HepG2 (cell line): ENCODE measurements around the gene ZNF341. TPM values are rescaled to one million over a fixed set of nuclear protein-coding genes. Genes with fewer than 3 reads are reported as not detected.

Source experiments
- ARID5B ChIP-seq: IDR thresholded peaks from 2 replicates; pipeline ENCODE4 v1.4.0; 2020; ENCODE audit warnings: mild to moderate bottlenecking, missing genetic modification reagents
- ATF1 ChIP-seq: IDR thresholded peaks from 2 replicates; pipeline ENCODE4 v1.6.1; 2016; ENCODE audit warnings: mild to moderate bottlenecking, control low read depth
- DPF2 ChIP-seq: sonication (generic); formaldehyde crosslinking; IDR thresholded peaks from 2 replicates; pipeline ENCODE4 v1.4.0; 2020; ENCODE audit warnings: mild to moderate bottlenecking, low read depth, missing genetic modification reagents, borderline replicate concordance
- EHMT2 ChIP-seq: fragments of 200-600 bp; sonication (generic); IDR thresholded peaks from 2 replicates; pipeline ENCODE4 v1.7.0; 2017; ENCODE audit warnings: antibody characterized with exemption, low read depth, low read length, borderline replicate concordance
- GTF3A ChIP-seq: sonication (generic); formaldehyde crosslinking; conservative IDR thresholded peaks from 2 replicates; pipeline ENCODE4 v1.4.0; 2020; ENCODE audit warnings: mild to moderate bottlenecking, missing genetic modification reagents
- HDAC2 ChIP-seq: sonication (generic); formaldehyde crosslinking; IDR thresholded peaks from 2 replicates; pipeline ENCODE4 v1.4.0; 2020; ENCODE audit warnings: missing genetic modification reagents
- HNRNPK ChIP-seq: fragments of 200-400 bp; formaldehyde crosslinking; IDR thresholded peaks from 2 replicates; pipeline ENCODE4 v1.6.1; 2018; ENCODE audit warnings: low read length, low read depth, moderate library complexity, mild to moderate bottlenecking; ENCODE audit not compliant: poor library complexity, severe bottlenecking
- KLF12 ChIP-seq: sonication (generic); formaldehyde crosslinking; IDR thresholded peaks from 2 replicates; pipeline ENCODE4 v1.4.0; 2020; ENCODE audit warnings: missing genetic modification reagents, borderline replicate concordance
- MXI1 ChIP-seq: IDR thresholded peaks from 3 replicates; pipeline ENCODE4 v1.6.1; 2012; ENCODE audit warnings: low read depth, low read length, inconsistent platforms, borderline replicate concordance
- NPAS2 ChIP-seq: sonication (generic); formaldehyde crosslinking; IDR thresholded peaks from 2 replicates; pipeline ENCODE4 v1.8.0; 2022; ENCODE audit warnings: mild to moderate bottlenecking, missing genetic modification reagents, borderline replicate concordance
- ONECUT2 ChIP-seq: sonication (generic); formaldehyde crosslinking; IDR thresholded peaks from 2 replicates; pipeline ENCODE4 v1.4.0; 2020; ENCODE audit warnings: missing genetic modification reagents
- PCBP2 ChIP-seq: fragments of 200-400 bp; formaldehyde crosslinking; optimal IDR thresholded peaks from 2 replicates; pipeline ENCODE3; 2018; ENCODE audit warnings: low read length, low read depth; ENCODE audit not compliant: poor library complexity, severe bottlenecking
- RFX5 ChIP-seq: IDR thresholded peaks from 2 replicates; pipeline ENCODE4 v1.6.1; 2011; ENCODE audit warnings: low read depth, low read length, improper control_type of control experiment
- SOX13 ChIP-seq, 3 experiments: fragments of 450-650 bp in 1 of 3; sonication (generic) in 1 of 3; formaldehyde crosslinking in 1 of 3; IDR thresholded peaks in 2 of 3; conservative IDR thresholded peaks in 1 of 3; 2 replicates each; pipeline versions ENCODE4 v1.5.0 to v1.6.1; 2016 to 2020; ENCODE audit warnings: antibody characterized with exemption in 1 of 3, mild to moderate bottlenecking in 1 of 3, missing compliant biosample characterization in 1 of 3, missing genetic modification reagents in 1 of 3, moderate library complexity in 1 of 3
- SP2 ChIP-seq: sonication (generic); formaldehyde crosslinking; IDR thresholded peaks from 2 replicates; pipeline ENCODE4 v1.5.1; 2020; ENCODE audit warnings: mild to moderate bottlenecking, missing genetic modification reagents
- ZNF224 ChIP-seq: sonication (generic); formaldehyde crosslinking; IDR thresholded peaks from 2 replicates; pipeline ENCODE4 v1.5.0; 2020; ENCODE audit warnings: mild to moderate bottlenecking, missing genetic modification reagents
- ZNF615 ChIP-seq: sonication (generic); formaldehyde crosslinking; IDR thresholded peaks from 2 replicates; pipeline ENCODE4 v1.5.0; 2020; ENCODE audit warnings: mild to moderate bottlenecking, missing genetic modification reagents, borderline replicate concordance
- ZNF724P ChIP-seq: sonication (generic); formaldehyde crosslinking; IDR thresholded peaks from 2 replicates; pipeline ENCODE4 v1.8.0; 2022; ENCODE audit warnings: missing genetic modification reagents, borderline replicate concordance
- ZSCAN12 ChIP-seq: sonication (generic); formaldehyde crosslinking; IDR thresholded peaks from 2 replicates; pipeline ENCODE4 v1.9.0; 2021; ENCODE audit warnings: mild to moderate bottlenecking, missing genetic modification reagents
- polyA plus RNA-seq, 8 experiments: library from polyadenylated mRNA; depleted of rRNA in 3 of 8; stranded (reverse) in 7 of 8; unstranded in 1 of 8; fragments of >200 nt; fragmentation: Illumina TruSeq in 4 of 8; extraction: Trizol in 4 of 8; gene quantifications; 2 replicates each; pipeline versions ENCODE4 v1.2.1 to v1.2.3, GENCODE V29; 2011 to 2016; ENCODE audit warnings: low read depth in 4 of 8, missing spikeins in 1 of 8, mixed read lengths in 1 of 8; ENCODE audit not compliant: insufficient read depth in 1 of 8
- total RNA-seq, 5 experiments: library from RNA; depleted of rRNA; stranded (reverse); fragments of >200 nt; fragmentation: Illumina TruSeq; extraction: Trizol; gene quantifications; 2 replicates each; pipeline ENCODE4 v1.2.3, GENCODE V29; 2016; ENCODE audit warnings: low read depth in 1 of 5
- TF ChIP-seq, protein P1 (sequence below), 2 experiments: sonication (generic) in 1 of 2; formaldehyde crosslinking in 1 of 2; IDR thresholded peaks; 2 replicates each; pipeline versions ENCODE4 v1.5.1 to v1.6.1; 2011 to 2020; ENCODE audit warnings: borderline replicate concordance in 1 of 2, low read depth in 1 of 2, low read length in 1 of 2, mild to moderate bottlenecking in 1 of 2, missing genetic modification reagents in 1 of 2, moderate library complexity in 1 of 2

Gene ZNF341
- total and polyA plus RNA-seq, 2 of the 13 experiments (the other 11 are each of a cell fraction or from before 2014, with no cell fraction given), result 1.1 to 2.2 TPM

GRCh38 chr20:33826270-33826897 lies 94.6 kb downstream of the ZNF341 start (continued):
- TF ChIP-seq ARID5B (CRISPR knock-in tag), result peak; percentile 18; the same call in 1 of the 2 replicates
- no peak for TF ChIP-seq PCBP2
- 0 out of 2 replicates have a peak, but pooled peaks have one; percentile 29 for TF ChIP-seq DPF2 (CRISPR knock-in tag)
- no peak for TF ChIP-seq SOX13 (IDR thresholded peaks at IDR 0.05)
- 0 out of 4 replicates have a peak, but pooled peaks of 1 of the 2 experiments have one; percentile 12 for TF ChIP-seq SOX13 (CRISPR knock-in tag; conservative IDR thresholded peaks at IDR 0.05 in 1 of 2, IDR thresholded peaks at IDR 0.05 in 1 of 2)
- TF ChIP-seq, protein P1, sequence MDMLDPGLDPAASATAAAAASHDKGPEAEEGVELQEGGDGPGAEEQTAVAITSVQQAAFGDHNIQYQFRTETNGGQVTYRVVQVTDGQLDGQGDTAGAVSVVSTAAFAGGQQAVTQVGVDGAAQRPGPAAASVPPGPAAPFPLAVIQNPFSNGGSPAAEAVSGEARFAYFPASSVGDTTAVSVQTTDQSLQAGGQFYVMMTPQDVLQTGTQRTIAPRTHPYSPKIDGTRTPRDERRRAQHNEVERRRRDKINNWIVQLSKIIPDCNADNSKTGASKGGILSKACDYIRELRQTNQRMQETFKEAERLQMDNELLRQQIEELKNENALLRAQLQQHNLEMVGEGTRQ (IDR thresholded peaks at IDR 0.05; ENCODE audit: low read depth, low read length), result no peak
- TF ChIP-seq, protein P1 (CRISPR knock-in tag; IDR thresholded peaks at IDR 0.05; ENCODE audit: borderline replicate concordance), result peak; percentile 81; the same call in 1 of the 2 replicates
- no peak for TF ChIP-seq ATF1
- no peak for TF ChIP-seq GTF3A (CRISPR knock-in tag)
- TF ChIP-seq ONECUT2 (CRISPR knock-in tag), result no peak
- TF ChIP-seq ZNF615 (CRISPR knock-in tag), result no peak
- TF ChIP-seq SP2, result peak; percentile 83
- TF ChIP-seq RFX5, result no peak
- no peak for TF ChIP-seq NPAS2 (CRISPR knock-in tag)
- TF ChIP-seq ZNF224 (CRISPR knock-in tag), result no peak
- TF ChIP-seq HNRNPK, result peak; percentile 77
- no peak for TF ChIP-seq EHMT2
- TF ChIP-seq HDAC2 (CRISPR knock-in tag), result no peak
- TF ChIP-seq ZSCAN12 (CRISPR knock-in tag), result no peak
- no peak for TF ChIP-seq ZNF724P (CRISPR knock-in tag)
- TF ChIP-seq KLF12, result no peak
- TF ChIP-seq MXI1, result no peak
